Keratinocyte (primary cell): ENCODE data around the gene GUCY1A1. TPM values are rescaled to one million over a fixed set of nuclear protein-coding genes. Genes with fewer than 3 reads are reported as not detected.

ENCODE experiments used
- DNase-seq: peaks from one replicate; pipeline ENCODE4 v3.0.0-alpha.2; 2011; ENCODE audit warnings: low read depth, missing footprints, low spot score
- FAIRE-seq: peaks from 2 replicates; lab custom pipeline; 2011; peaks lifted over from hg19 to GRCh38; lab: Jason Lieb, UNC
- H2AFZ ChIP-seq: 2 replicates; pipeline ENCODE4 v1.6.0; 2012; ENCODE audit warnings: low read length, control low read depth, inconsistent platforms; ENCODE audit not compliant: control insufficient read depth
- H3K27ac ChIP-seq: 2 replicates; pipeline ENCODE4 v1.5.1; 2011; ENCODE audit warnings: low read length; ENCODE audit not compliant: control insufficient read depth, insufficient read depth
- H3K27me3 ChIP-seq: 3 replicates; pipeline ENCODE4 v1.6.0; 2011; ENCODE audit warnings: low read length; ENCODE audit not compliant: control insufficient read depth, insufficient read depth; ENCODE audit errors: extremely low read depth
- H3K36me3 ChIP-seq, 2 experiments: 2 replicates in 1 of 2; 3 replicates in 1 of 2; pipeline ENCODE4 v1.5.1; 2011; ENCODE audit warnings: low read length in 2 of 2, mild to moderate bottlenecking in 1 of 2; ENCODE audit not compliant: control insufficient read depth in 2 of 2, insufficient read depth in 2 of 2; ENCODE audit errors: extremely low read depth in 1 of 2
- H3K4me1 ChIP-seq: 3 replicates; pipeline ENCODE4 v1.5.1; 2011; ENCODE audit warnings: low read length; ENCODE audit not compliant: control insufficient read depth, insufficient read depth; ENCODE audit errors: extremely low read depth
- H3K4me2 ChIP-seq: 3 replicates; pipeline ENCODE4 v1.6.0; 2011; ENCODE audit warnings: low read depth, low read length; ENCODE audit not compliant: control insufficient read depth, insufficient read depth; ENCODE audit errors: extremely low read depth
- H3K4me3 ChIP-seq, 3 experiments: fragments of 200-600 bp in 1 of 3; sonication (generic) in 1 of 3; 2 replicates in 2 of 3; 3 replicates in 1 of 3; pipeline ENCODE4 v1.5.1; 2011 to 2016; ENCODE audit warnings: low read length in 3 of 3, mild to moderate bottlenecking in 3 of 3, control low read depth in 2 of 3, inconsistent platforms in 1 of 3, low read depth in 1 of 3, mixed read lengths in 1 of 3, mixed run types in 1 of 3, moderate library complexity in 1 of 3; ENCODE audit not compliant: control insufficient read depth in 2 of 3, insufficient read depth in 2 of 3; ENCODE audit errors: extremely low read depth in 1 of 3
- H3K79me2 ChIP-seq: 2 replicates; pipeline ENCODE4 v1.6.0; 2012; ENCODE audit warnings: low read length; ENCODE audit not compliant: control insufficient read depth, insufficient read depth
- H3K9ac ChIP-seq: 3 replicates; pipeline ENCODE4 v1.6.0; 2011; ENCODE audit warnings: low read length; ENCODE audit not compliant: control insufficient read depth, insufficient read depth; ENCODE audit errors: extremely low read depth
- H3K9me1 ChIP-seq: 3 replicates; pipeline ENCODE4 v1.6.0; 2011; ENCODE audit warnings: low read length; ENCODE audit not compliant: control insufficient read depth, insufficient read depth; ENCODE audit errors: extremely low read depth
- H3K9me3 ChIP-seq: 2 replicates; pipeline ENCODE4 v1.5.1; 2012; ENCODE audit warnings: low read depth, low read length; ENCODE audit not compliant: control insufficient read depth
- H4K20me1 ChIP-seq: 3 replicates; pipeline ENCODE4 v1.6.0; 2011; ENCODE audit warnings: low read length; ENCODE audit not compliant: control insufficient read depth, insufficient read depth; ENCODE audit errors: extremely low read depth
- CTCF ChIP-seq, 3 experiments: IDR thresholded peaks in 1 of 3; conservative IDR thresholded peaks in 1 of 3; optimal IDR thresholded peaks in 1 of 3; 2 replicates in 2 of 3; 3 replicates in 1 of 3; pipeline versions ENCODE3 to v1.5.1; 2011; ENCODE audit warnings: low read length in 3 of 3, mild to moderate bottlenecking in 3 of 3, moderate library complexity in 2 of 3, control low read depth in 1 of 3, inconsistent platforms in 1 of 3; ENCODE audit not compliant: insufficient read depth in 2 of 3; ENCODE audit errors: extremely low read depth in 1 of 3
- EZH2 ChIP-seq: IDR thresholded peaks from one replicate; pipeline ENCODE4 v1.6.1; 2012; ENCODE audit warnings: inconsistent platforms, mild to moderate bottlenecking, low read length, moderate library complexity
- dilution Hi-C: fragments of 300-500 bp; cut with MboI; formaldehyde crosslinking; loops from one replicate; pipeline ENCODE4 v1.7.0; 2020; ENCODE audit warnings: low sequenced_read_pairs; ENCODE audit not compliant: extremely low pct_ligation_motif_present
- polyA plus RNA-seq, 5 experiments: library from polyadenylated mRNA; depleted of rRNA in 3 of 5; stranded (reverse) in 3 of 5; stranded (forward) in 1 of 5; unstranded in 1 of 5; fragments of >200 nt; gene quantifications; 1 replicate in 1 of 5; 2 replicates in 3 of 5; 3 replicates in 1 of 5; pipeline versions ENCODE4 v1.2.1 to v1.2.3, GENCODE V29; 2011 to 2012; ENCODE audit warnings: missing spikeins in 2 of 5, low read depth in 1 of 5, low replicate concordance in 1 of 5

The GUCY1A1 gene
- polyA plus RNA-seq, 1 donor (not counting 4 experiments of a cell fraction or from before 2014, with no cell fraction given): 0.05 TPM

GRCh38 chr4:155690044-155690837 is 23.6 kb downstream of the GUCY1A1 start:
- no peak overlapping the region for H3K4me2 ChIP-seq
- H3K27me3 ChIP-seq: no peaks in the 10 kb centered on the region
- DNase-seq (no peak), FAIRE-seq (no peak)
- H3K4me3 ChIP-seq: no peak overlapping the region
- H3K79me2 ChIP-seq: no peaks in the 10 kb centered on the region
- no peak overlapping the region for H2AFZ ChIP-seq
- no peak overlapping the region for H3K9ac ChIP-seq
- no peak overlapping the region for H3K27ac ChIP-seq
- H3K9me1 ChIP-seq: no peaks in the 10 kb centered on the region
- H4K20me1 ChIP-seq: no peaks in the 10 kb centered on the region
- no peaks in the 10 kb centered on the region for H3K36me3 ChIP-seq
- no peaks in the 10 kb centered on the region for H3K9me3 ChIP-seq
- dilution Hi-C loops: no loop called here
- TF ChIP-seq CTCF (optimal IDR thresholded peaks at IDR 0.05 in 1 of 3, IDR thresholded peaks at IDR 0.05 in 1 of 3, conservative IDR thresholded peaks at IDR 0.05 in 1 of 3; ENCODE audit: extremely low read depth in 1 of 3, insufficient read depth in 2 of 3, low read length in 3 of 3) (no peak), EZH2 (no peak)
- no peaks in the 10 kb centered on the region for H3K4me1 ChIP-seq

- TF ChIP-seq CTCF (optimal IDR thresholded peaks at IDR 0.05 in 1 of 3, IDR thresholded peaks at IDR 0.05 in 1 of 3, conservative IDR thresholded peaks at IDR 0.05 in 1 of 3; ENCODE audit: extremely low read depth in 1 of 3, insufficient read depth in 2 of 3, low read length in 3 of 3) (no peak), EZH2 (no peak)
- H3K27me3 ChIP-seq: no peaks in the 10 kb centered on the region
- no peak overlapping the region for H2AFZ ChIP-seq
- FAIRE-seq (no peak), DNase-seq (no peak)
- no peak overlapping the region for H3K9ac ChIP-seq
- no peak overlapping the region for H3K4me2 ChIP-seq
- H3K36me3 ChIP-seq: no peaks in the 10 kb centered on the region
- H3K4me3 ChIP-seq: no peak overlapping the region
- no peaks in the 10 kb centered on the region for H3K4me1 ChIP-seq
- H4K20me1 ChIP-seq: no peaks in the 10 kb centered on the region
- H3K27ac ChIP-seq: no peak overlapping the region
- no peaks in the 10 kb centered on the region for H3K9me3 ChIP-seq
- no peaks in the 10 kb centered on the region for H3K79me2 ChIP-seq
- dilution Hi-C loops: no loop called here
- H3K9me1 ChIP-seq: no peaks in the 10 kb centered on the region
These were observed 25.7 kb downstream of the GUCY1A1 start for GRCh38 chr4:155692361-155692760.
